ENCODE results near the gene TADA3. TPM values are rescaled to one million over a fixed set of nuclear protein-coding genes. Genes with fewer than 3 reads are reported as not detected.

The TADA3 gene
- total and polyA plus RNA-seq, 9 of the 15 experiments (the other 6 are each of a cell fraction or from before 2014, with no cell fraction given) = 4.1 to 110 (median 74.8) TPM

DNA sequence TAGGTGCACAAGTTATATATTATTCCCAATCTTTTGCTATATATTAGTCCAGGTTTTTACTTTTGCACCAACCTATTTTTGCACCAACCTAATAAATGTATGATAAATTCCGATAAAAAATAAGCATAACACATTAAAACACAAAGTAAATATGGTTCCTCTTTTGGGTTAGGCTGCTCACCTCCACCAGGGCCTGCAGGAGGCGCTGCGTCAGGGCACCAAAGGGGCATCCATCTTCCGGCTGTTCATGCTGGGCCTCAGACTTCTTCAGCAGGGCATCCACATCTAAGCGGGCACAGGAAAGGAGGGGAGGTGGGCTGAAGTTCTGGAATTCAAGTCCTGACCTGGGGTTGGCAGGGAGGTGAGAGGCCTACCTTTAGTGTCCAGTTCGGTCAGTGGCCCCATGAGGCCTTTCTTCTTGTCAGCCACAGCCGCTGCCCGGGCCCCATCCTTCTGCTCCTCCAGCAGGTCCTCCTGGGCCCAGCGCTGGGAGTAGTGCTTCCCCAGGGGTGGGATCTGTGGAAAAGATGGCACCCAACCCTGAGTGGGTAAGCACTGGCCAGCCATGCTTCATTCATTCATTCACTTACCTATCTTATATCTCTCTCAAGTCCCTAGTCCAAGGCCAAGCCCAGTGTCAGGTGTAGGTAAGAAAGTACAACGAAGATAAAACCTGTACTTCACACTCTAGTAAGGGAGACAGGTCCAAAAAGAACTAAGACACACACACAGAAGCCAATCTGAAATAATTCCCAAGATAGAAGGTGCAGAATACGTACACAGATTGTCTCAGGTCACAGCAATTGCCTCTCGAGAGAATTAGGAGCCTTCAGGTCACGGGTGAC lies 5.2 kb downstream of the TADA3 start (continued):
- TF ChIP-seq, protein P1, sequence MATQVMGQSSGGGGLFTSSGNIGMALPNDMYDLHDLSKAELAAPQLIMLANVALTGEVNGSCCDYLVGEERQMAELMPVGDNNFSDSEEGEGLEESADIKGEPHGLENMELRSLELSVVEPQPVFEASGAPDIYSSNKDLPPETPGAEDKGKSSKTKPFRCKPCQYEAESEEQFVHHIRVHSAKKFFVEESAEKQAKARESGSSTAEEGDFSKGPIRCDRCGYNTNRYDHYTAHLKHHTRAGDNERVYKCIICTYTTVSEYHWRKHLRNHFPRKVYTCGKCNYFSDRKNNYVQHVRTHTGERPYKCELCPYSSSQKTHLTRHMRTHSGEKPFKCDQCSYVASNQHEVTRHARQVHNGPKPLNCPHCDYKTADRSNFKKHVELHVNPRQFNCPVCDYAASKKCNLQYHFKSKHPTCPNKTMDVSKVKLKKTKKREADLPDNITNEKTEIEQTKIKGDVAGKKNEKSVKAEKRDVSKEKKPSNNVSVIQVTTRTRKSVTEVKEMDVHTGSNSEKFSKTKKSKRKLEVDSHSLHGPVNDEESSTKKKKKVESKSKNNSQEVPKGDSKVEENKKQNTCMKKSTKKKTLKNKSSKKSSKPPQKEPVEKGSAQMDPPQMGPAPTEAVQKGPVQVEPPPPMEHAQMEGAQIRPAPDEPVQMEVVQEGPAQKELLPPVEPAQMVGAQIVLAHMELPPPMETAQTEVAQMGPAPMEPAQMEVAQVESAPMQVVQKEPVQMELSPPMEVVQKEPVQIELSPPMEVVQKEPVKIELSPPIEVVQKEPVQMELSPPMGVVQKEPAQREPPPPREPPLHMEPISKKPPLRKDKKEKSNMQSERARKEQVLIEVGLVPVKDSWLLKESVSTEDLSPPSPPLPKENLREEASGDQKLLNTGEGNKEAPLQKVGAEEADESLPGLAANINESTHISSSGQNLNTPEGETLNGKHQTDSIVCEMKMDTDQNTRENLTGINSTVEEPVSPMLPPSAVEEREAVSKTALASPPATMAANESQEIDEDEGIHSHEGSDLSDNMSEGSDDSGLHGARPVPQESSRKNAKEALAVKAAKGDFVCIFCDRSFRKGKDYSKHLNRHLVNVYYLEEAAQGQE (IDR thresholded peaks at IDR 0.05; ENCODE audit: borderline replicate concordance) = no peak
- TF ChIP-seq, protein P1 (CRISPR knock-in tag; IDR thresholded peaks at IDR 0.05; ENCODE audit: low read depth) = no peak
- TF ChIP-seq POLR2AphosphoS2 (IDR thresholded peaks at IDR 0.05; ENCODE audit: low read length) (peak; percentile 62), YY1 (IDR thresholded peaks at IDR 0.05; ENCODE audit: borderline replicate concordance in 1 of 3, control insufficient read depth in 1 of 3, extremely low read depth in 1 of 3, insufficient read depth in 3 of 3, insufficient read length in 1 of 3, insufficient replicate concordance in 2 of 3, low read depth in 1 of 3, low read length in 2 of 3) (peak in 2 of 3 experiments; percentile 63 to 80), ZKSCAN1 (IDR thresholded peaks at IDR 0.05; ENCODE audit: low read depth, low read length) (0 out of 2 replicates have a peak, but pooled peaks have one; percentile 35), CBFA2T2 (conservative IDR thresholded peaks at IDR 0.05) (no peak), ZNF253 (CRISPR knock-in tag; conservative IDR thresholded peaks at IDR 0.05) (no peak), GTF2A2 (tag; IDR thresholded peaks at IDR 0.05) (no peak), RBM17 (IDR thresholded peaks at IDR 0.05; ENCODE audit: borderline replicate concordance, low read depth, low read length) (no peak), LCOR (CRISPR knock-in tag; IDR thresholded peaks at IDR 0.05) (no peak), CHD1 (IDR thresholded peaks at IDR 0.05; ENCODE audit: low read length) (no peak), NONO (IDR thresholded peaks at IDR 0.05; ENCODE audit: low read depth in 2 of 2, low read length in 1 of 2) (no peak), DNMT1 (IDR thresholded peaks at IDR 0.05) (no peak)
- TF ChIP-seq, protein P2, sequence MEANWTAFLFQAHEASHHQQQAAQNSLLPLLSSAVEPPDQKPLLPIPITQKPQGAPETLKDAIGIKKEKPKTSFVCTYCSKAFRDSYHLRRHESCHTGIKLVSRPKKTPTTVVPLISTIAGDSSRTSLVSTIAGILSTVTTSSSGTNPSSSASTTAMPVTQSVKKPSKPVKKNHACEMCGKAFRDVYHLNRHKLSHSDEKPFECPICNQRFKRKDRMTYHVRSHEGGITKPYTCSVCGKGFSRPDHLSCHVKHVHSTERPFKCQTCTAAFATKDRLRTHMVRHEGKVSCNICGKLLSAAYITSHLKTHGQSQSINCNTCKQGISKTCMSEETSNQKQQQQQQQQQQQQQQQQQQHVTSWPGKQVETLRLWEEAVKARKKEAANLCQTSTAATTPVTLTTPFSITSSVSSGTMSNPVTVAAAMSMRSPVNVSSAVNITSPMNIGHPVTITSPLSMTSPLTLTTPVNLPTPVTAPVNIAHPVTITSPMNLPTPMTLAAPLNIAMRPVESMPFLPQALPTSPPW (CRISPR knock-in tag; IDR thresholded peaks at IDR 0.05) = 0 out of 2 replicates have a peak, but pooled peaks have one; percentile 6
- TF ChIP-seq, protein P3, sequence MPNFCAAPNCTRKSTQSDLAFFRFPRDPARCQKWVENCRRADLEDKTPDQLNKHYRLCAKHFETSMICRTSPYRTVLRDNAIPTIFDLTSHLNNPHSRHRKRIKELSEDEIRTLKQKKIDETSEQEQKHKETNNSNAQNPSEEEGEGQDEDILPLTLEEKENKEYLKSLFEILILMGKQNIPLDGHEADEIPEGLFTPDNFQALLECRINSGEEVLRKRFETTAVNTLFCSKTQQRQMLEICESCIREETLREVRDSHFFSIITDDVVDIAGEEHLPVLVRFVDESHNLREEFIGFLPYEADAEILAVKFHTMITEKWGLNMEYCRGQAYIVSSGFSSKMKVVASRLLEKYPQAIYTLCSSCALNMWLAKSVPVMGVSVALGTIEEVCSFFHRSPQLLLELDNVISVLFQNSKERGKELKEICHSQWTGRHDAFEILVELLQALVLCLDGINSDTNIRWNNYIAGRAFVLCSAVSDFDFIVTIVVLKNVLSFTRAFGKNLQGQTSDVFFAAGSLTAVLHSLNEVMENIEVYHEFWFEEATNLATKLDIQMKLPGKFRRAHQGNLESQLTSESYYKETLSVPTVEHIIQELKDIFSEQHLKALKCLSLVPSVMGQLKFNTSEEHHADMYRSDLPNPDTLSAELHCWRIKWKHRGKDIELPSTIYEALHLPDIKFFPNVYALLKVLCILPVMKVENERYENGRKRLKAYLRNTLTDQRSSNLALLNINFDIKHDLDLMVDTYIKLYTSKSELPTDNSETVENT (CRISPR knock-in tag; IDR thresholded peaks at IDR 0.05) = no peak

All from K562 (cell line).